ENCODE measurements around the gene SPIRE1.
"Not testable (repeated sequence)": the region's sequence is repeated elsewhere in the genome, so short reads cannot be mapped to it uniquely, and the experiment has no call there.

Gene SPIRE1

GRCh38 chr18:12598181-12598930 lies 59.6 kb downstream of the SPIRE1 start:
- peak; percentile 11 for DNase-seq

DNA sequence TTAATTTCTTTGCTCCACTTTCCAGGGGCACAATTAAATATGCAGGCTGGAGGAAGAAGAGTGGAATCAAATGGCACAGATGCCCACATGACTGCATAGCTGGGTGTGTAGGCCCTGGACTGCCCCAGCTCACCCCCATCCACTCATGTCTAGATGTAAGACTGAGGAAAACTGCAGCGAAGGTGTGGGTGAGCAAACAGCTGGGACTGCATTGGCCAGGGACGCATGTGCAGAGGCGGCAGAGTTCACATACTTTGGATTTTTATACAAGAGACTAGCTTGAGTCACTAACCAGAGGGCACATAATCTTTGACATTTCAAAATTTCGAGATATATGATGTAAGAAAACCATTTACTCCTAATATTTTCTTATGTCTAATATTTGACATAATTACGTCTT lies 60.1 kb downstream of the SPIRE1 start:
- peak; percentile 73 for DNase-seq

DNA sequence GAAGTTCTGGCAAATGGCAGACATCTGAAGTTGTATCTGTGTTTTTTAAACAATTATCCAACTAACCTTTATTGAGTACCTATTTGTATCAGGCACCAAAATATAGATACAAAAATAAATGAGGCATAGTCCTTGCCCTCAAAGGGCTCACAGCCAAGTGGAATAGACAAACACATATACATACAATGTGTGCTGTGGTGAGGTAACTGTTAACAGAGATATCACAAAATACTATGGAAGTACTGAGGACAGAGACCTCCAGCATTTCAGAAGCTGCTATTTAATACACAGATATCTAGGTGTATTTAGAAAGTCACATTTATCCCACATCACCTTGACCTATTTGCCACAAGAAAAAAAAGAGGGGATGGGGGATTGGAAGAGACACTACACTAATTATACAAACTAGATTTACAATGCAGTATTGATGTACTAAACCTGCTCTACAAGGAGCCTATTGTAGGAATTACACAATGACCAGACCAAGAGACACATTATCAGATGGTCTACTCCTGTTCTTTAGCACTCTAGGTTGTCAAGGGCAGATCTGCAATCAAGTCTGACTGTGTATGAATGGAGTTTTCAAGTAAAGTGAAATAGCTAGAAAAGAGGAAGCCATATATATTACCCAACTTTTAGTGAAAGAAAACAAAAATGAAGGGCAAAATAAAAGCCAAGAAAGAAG lies 62.2 kb downstream of the SPIRE1 start:
- DNase-seq, result no peak

DNA sequence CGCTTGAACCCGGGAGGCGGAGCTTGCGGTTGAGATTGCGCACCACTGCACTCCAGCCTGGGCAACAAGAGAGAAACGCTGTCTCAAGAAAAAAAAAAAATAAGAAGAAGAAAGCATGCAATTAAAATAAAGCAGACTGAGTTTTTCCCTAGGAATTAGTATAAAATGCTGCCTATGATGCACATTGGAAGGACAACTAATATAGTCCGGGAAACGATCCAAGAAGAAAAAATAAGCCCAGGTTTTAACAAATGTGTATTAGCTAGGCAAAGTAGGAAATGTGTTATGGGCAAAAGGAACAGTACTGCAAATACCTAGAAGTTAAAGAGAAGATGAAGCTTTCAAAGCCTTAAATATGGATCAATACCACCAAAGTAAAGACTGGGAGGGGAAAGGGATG lies 64.0 kb downstream of the SPIRE1 start:
- DNase-seq, result no peak

DNA sequence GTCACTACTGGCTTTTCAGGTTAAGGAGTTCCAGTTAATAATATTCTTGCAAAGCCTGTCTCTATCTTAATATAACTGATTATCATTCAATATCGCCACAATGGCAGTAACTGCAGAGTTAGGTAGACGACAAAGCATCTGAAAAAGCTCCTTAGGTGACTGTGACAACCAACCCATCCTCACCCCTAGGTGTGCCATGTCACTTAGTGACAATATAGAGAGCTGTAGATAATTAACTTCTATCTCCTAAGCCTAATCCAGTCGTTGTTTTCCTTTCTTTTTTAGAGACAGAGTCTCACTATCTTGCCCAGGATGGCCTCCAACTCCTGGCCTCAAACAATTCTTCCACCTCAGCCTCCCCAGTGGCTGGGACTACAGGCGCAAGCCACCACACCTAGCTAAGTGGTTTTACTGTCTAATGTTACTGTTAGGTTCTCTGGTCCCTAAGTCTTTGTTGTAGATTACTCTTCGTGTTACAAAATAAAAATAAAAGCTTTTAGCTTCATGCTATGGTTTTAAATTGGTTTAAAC lies 65.2 kb downstream of the SPIRE1 start:
- no peak for DNase-seq

GRCh38 chr18:12589448-12589847 lies 68.5 kb downstream of the SPIRE1 start:
- DNase-seq, result no peak

- no peak for DNase-seq
These were observed 71.0 kb downstream of the SPIRE1 start for GRCh38 chr18:12586956-12587355.

DNA sequence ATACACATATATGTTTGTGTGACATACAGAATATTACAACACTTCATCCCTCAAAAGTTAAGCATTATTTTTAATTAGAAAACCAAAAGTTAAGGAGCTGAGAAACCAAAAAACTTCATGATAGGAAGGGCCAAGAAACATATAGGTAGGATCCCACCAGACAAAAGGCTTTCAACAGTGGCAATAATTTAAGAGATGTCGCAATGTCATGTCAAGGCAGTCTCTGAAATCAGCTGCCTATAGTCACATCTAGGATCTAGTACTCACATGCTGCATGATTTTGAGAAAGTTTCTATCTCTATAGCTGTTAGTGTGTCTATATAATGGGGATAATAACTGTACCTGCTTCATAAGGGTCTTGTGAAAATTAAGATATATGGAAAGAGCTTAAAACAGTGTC lies 72.7 kb downstream of the SPIRE1 start:
- no peak for DNase-seq

DNA sequence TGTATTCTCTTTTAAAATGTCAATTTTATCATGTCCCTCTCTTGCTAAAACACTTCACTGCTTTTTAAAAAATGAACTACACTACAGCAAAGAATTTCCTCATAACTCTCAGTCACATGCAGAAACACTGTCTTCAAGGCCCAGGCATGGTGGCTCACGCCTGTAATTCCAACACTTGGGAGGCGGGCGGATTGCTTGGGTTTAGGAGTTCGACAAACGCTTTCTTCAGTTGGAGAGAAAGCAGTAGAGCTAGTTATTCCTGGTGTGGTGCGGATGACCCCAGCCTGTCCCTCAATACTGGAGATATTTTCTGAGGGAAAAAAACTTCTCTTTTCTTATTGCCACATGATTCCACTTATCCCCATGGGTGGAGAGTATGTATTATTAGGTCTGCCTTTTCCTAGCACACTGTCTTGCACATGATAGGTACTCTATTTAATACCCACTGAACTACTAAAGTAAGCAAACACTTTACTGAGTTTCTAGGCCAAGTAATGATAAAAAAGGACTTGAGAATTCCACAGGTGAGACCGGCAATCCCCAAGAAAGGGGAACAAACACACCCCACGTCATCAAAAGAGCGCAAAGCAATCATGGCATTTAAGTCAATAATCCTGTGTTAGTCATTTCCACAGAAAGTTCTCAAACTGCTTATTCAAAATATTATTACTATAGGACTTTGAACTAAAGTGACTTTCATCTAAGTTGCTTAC lies 77.1 kb downstream of the SPIRE1 start:
- DNase-seq, result no peak

DNA sequence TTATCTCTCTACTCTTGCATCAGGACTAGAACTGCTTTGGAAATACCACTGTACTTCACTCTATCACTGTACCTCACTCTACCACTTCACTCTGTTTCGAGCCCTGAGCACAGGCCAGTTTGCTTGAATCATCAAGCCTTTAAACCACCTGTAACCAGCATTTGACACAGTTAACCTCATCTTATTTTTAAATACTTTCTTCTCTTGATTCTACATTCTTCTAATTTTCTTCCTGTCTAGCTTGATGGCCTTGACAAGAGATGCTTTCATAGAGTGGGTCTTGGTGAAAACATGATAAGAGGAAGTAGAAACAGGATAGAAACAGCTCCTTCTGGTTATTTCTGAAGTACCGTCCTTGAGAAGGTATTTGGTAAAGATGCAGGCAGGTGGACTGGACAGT lies 78.1 kb downstream of the SPIRE1 start:
- DNase-seq, result no peak

GRCh38 chr18:12577848-12578247 lies 80.1 kb downstream of the SPIRE1 start:
- DNase-seq, result no peak

DNA sequence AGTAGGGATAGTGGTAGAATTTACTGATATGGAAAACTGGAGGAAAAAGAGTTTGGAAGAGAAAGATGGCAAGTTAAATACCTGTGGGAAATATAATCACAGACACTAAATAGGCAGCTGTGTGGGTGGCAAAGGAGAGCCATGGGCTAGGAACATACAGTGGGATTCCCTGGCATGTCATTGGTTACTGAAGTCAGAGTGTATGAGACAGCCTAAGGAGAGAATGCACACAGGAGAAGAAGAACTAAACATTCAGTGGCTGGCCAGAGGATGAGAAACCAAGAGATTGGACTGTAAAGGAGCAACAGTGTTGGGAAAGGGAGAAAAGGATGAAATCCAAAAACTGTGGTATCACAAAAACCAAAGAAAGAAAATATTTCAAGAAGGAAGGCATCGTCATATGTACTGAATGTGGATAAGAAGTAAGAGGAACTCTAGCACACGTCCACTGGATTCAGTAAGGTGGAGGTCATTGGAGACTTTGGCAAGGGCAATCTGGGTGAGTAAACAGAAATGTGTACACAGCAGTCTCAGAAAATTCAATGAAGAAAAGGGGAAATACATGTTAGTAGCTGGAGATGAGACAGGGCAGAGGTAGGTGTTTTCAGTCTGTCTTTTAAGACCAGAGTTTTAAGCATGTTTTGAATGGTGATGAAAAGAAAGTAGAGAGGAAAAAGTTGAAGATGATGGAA lies 83.3 kb downstream of the SPIRE1 start:
- no peak for DNase-seq

DNA sequence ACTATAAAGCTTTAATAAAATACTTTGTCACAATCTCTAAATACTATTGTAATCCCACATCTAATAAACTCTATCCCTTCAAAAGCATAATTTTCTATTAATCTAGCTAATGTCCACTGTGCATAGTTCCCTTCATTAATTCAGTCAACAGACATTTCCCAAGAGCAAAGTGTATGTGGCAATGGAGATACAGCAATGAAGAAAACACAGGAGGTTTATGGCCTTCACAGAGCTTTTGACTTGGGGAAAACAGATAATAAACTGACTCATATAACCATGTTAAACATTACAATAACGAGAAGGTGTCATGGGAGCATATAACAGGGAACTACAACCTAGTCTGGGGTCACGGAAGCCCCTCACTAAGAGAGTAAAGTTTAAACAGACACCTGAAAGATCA lies 86.3 kb downstream of the SPIRE1 start:
- DNase-seq, result no peak

- no peak for DNase-seq
These were observed 88.1 kb downstream of the SPIRE1 start for GRCh38 chr18:12569791-12570190.

GRCh38 chr18:12567849-12568248 lies 90.1 kb downstream of the SPIRE1 start:
- DNase-seq, result no peak

- no peak for DNase-seq
These were observed 93.0 kb downstream of the SPIRE1 start for GRCh38 chr18:12564861-12565260.

DNA sequence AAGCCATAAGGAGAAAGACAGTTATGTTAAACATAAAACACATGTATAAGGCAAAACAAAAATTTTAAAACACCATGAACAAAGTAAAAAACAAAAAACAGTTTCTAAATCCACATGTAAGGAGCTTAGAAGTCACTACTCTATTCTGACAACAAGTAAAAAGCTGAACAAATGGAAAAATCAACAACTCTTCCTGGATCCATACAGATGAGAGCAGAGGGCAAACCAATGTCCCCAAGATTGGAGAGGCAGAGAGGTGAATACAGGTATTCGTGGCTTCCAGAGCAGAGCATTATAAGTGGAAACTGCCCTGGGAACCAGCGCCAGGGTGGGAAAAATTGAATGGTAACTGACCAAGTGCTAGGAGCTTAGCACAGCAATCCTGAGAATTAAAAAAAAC lies 93.5 kb downstream of the SPIRE1 start:
- no peak for DNase-seq

- DNase-seq, result not testable (repeated sequence)
These were observed 97.3 kb downstream of the SPIRE1 start for GRCh38 chr18:12560600-12560999.

DNA sequence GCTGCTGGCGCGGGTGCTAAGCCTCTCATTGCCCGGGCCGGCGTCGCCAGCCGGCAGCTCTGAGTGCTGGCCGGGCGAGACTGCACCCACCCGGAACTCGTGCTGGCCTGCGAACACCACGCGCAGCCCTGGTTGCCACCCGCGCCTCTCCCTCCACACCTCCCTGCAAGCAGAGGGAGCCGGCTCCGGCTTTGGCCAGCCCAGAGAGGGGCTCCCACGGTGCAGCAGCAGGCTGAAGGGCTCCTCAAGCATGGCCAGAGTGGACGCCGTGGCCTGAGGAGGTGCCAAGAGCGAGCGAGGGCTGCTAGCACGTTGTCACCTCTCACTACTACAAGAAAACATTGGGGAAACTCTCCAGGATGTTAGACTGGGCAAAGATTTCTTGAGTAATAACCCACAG lies 98.6 kb downstream of the SPIRE1 start:
- no peak for DNase-seq

GRCh38 chr18:12556946-12557806 lies 100.7 kb downstream of the SPIRE1 start:
- no peak for DNase-seq

DNA sequence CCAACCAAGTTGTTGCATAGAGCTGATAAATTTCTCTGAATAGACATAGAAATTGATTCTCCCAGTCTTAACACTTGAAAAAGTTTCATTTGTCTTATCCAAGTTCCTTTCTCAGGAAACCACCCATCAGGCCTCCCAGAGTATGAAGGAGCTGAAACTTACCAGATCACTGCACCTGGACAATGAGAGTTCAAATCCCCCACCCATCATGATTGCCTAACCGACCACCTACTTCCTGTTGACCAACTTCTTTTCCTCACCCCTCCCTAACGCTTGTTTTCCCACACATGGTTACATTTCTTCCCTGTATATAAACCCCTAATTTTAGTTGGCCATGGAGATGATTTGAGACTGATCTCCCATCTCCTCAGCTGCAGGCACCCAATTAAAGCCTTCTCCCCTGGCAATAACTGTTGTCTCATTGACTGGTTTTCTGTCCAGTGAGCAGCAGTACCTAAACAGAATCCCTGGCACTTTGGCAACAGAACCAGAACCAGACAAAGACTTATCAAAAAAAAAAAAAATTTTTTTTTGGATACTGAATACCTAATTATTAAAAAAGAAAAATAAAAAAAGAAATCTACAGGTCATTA lies 103.0 kb downstream of the SPIRE1 start:
- DNase-seq, result no peak

DNA sequence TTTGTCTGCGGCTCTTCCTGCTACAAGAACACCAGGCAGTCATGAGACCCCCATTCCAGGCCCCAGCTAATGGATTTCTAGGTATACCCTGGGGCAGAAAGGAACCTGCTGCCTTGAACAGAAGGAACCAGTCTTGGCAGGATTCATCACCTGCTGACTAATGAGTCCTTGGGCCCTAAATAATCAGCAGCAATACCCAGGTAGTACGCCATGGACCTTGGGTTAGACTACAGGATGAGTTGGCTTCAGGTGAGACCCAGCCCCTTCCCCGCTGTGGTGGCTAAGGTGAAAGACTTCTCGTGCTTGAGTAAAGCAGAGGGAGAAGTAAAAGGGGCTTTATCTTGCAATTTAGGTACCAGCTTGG lies 105.0 kb downstream of the SPIRE1 start:
- DNase-seq, result no peak
